H1 (cell line): ENCODE data around the gene ABHD2. TPM values are rescaled to one million over a fixed set of nuclear protein-coding genes. Genes with fewer than 3 reads are reported as not detected.

Experiments
- KDM5A ChIP-seq: fragments of 200-600 bp; IDR thresholded peaks from 2 replicates; pipeline ENCODE4 v1.7.1; 2012; ENCODE audit warnings: mild to moderate bottlenecking, low read length, inconsistent platforms, mixed read lengths
- polyA plus RNA-seq, 7 experiments: library from polyadenylated mRNA; depleted of rRNA in 3 of 7; stranded (reverse) in 5 of 7; unstranded in 2 of 7; fragments of >200 nt in 5 of 7; fragments of 200-250 nt in 2 of 7; gene quantifications; 1 replicate in 5 of 7; 2 replicates in 1 of 7; 4 replicates in 1 of 7; pipeline versions ENCODE4 v1.2.1 to v1.2.3, GENCODE V29; 2011 to 2013; ENCODE audit warnings: missing spikeins in 2 of 7, mixed read lengths in 2 of 7
- total RNA-seq: library from RNA; stranded (reverse); fragmentation: NEBNext Ultra II Directional; extraction: Animal tissue kit (Norgen Biotek cat#: 25700); gene quantifications from 2 replicates; pipeline ENCODE4 v1.2.1, GENCODE V29; 2021

ABHD2 gene
- total and polyA plus RNA-seq, 2 of the 8 experiments (the other 6 are each of a cell fraction or from before 2014, with no cell fraction given) = 9.1 to 23.7 TPM

DNA sequence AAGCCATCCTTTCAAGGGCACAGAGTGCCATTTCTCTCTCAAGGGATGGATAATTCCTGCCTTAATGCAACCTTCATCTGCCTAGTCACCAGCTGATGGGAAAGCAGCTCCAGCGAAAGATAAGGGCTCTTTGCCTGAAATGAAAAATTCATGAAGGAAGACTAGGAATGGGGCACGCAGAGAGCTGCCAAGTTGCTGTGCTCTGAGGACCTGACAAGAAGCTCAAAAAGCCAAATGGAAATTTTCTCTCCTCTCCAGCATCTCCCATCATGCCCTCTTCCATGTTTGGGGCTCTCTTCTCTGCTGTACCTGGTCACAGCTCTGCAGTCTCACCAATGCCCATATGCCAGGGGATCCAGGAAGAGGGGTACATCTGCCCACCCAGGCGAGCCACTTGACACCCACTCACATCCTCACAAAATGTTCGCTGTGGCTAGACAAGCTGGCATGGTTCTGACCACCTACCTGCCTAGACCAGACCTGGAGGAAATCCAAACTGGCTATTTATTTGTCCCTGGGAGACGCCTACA lies 29.3 kb upstream of the ABHD2 start (continued):
- no peak for TF ChIP-seq KDM5A
